ENCODE results near the gene SH3PXD2B. TPM values are rescaled to one million over a fixed set of nuclear protein-coding genes. Genes with fewer than 3 reads are reported as not detected.

The SH3PXD2B gene
- total and polyA plus RNA-seq, 2 of the 13 experiments (the other 11 are each of a cell fraction or from before 2014, with no cell fraction given) = 3.4 to 4.6 TPM

DNA sequence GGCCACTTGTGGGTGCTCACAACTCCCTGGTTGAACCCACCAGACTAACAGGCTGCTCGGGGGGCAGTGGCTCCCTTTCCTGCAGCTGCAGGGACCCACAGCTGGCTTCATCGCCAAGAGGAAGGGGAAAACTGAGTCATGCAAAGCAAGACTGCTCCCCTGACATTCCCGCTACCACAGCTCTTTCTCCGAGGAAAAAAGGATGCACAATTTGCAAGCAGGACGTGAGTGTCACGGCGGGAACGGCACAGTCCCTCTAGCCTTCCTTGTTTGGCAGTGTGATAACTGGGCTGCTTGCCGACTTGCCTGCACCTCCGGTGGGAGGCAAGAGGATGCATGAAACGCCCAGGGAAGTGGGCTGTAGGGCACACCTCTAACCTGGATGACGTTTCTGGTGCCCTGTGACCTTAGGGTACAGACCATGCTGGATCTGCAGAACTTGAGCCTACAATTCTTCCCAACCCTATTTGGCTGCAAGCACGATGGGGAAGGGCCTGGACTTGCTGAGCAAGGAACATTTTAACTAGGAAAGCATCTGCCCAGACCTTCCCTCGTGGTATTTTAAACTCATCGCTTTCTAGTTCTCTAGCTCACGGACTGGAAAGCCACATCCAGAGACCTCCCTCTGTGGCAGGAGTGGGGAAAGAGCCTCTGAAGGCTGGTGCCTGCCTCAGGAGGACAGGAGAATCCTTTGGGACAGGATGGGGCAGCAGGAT lies 7.8 kb downstream of the SH3PXD2B start (continued):
- no peak for TF ChIP-seq IRX3 (CRISPR knock-in tag; IDR thresholded peaks at IDR 0.05; ENCODE audit: borderline replicate concordance, low read depth)

DNA sequence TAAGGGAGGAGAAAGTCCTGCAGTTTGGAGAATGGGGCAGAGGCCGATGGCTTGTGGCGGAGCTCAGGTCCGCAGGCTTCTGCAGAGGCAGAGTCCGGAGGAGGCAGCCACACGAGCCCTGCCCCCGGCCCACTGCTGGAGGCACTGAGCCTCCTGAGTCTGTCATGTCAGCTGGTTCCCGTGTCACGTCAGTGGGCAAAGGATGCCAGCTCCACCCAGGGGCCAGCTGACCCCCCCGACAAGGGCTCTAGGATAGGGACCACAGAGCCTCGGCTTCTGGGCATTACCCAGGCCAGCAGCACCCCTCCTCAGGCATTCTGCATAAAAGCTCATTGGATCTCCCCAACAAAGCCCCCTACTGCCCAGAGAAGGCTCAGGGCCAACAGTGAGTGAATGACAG lies 8.5 kb downstream of the SH3PXD2B start:
- ChIA-PET POLR2A (no interaction called here), CTCF (ENCODE audit: low intra/inter-chr PET ratio, low total read pairs) (no interaction called here)
- Histone ChIP-seq H3K9ac (ENCODE audit: insufficient read depth, low read depth, low read length) (no peak overlapping the region), H2AFZ (ENCODE audit: low read length) (no peak overlapping the region), H3K79me2 (ENCODE audit: insufficient read depth, low read length) (no peaks in the 10 kb centered on the region), H3K4me1 (ENCODE audit: insufficient read depth, low read length) (no peaks in the 10 kb centered on the region), H3K4me2 (ENCODE audit: low read depth, low read length) (no peak overlapping the region), H3K4me3 (replicated peaks in 1 of 3; ENCODE audit: insufficient read depth in 1 of 3, low read depth in 2 of 3, low read length in 3 of 3) (no peak overlapping the region), H3K9me3 (ENCODE audit: low read length) (no peaks in the 10 kb centered on the region), H3K27ac (ENCODE audit: extremely low read length, insufficient read depth, low read length) (no peak overlapping the region), H3K27me3 (ENCODE audit: control insufficient read depth in 1 of 2, insufficient read depth in 2 of 2, low read length in 2 of 2) (no peaks in the 10 kb centered on the region), H4K20me1 (ENCODE audit: insufficient read depth, low read length) (peaks cover 3% of the 10 kb centered on the region; the same call in 1 of the 2 replicates), H3K36me3 (replicated peaks in 1 of 2; ENCODE audit: control insufficient read depth in 1 of 2, insufficient read depth in 2 of 2, low read length in 2 of 2) (no peaks in the 10 kb centered on the region)
- no CpG with 5 or more reads among the region's 10 CpGs for WGBS (ENCODE audit: low lambda C conversion rate)
- BruUV-seq (replicated peaks) = no TSS peak
- in situ Hi-C loops (cut with HindIII; ENCODE audit: extremely low pct_ligation_motif_present, low pct_unique_long_range_greater_than_20kb) = no loop called here
- FAIRE-seq (no peak), DNase-seq (ENCODE audit: low spot score) (no peak), ATAC-seq (no peak)
- TF ChIP-seq NR2C2 (CRISPR knock-in tag; IDR thresholded peaks at IDR 0.05; ENCODE audit: borderline replicate concordance) (no peak), NCOA1 (CRISPR knock-in tag; IDR thresholded peaks at IDR 0.05) (no peak), AKNA (CRISPR knock-in tag; IDR thresholded peaks at IDR 0.05; ENCODE audit: borderline replicate concordance) (no peak), ZNF652 (CRISPR knock-in tag; IDR thresholded peaks at IDR 0.05; ENCODE audit: borderline replicate concordance, low read depth) (no peak), DZIP1 (CRISPR knock-in tag; IDR thresholded peaks at IDR 0.05) (no peak)
- TF ChIP-seq, protein P1, sequence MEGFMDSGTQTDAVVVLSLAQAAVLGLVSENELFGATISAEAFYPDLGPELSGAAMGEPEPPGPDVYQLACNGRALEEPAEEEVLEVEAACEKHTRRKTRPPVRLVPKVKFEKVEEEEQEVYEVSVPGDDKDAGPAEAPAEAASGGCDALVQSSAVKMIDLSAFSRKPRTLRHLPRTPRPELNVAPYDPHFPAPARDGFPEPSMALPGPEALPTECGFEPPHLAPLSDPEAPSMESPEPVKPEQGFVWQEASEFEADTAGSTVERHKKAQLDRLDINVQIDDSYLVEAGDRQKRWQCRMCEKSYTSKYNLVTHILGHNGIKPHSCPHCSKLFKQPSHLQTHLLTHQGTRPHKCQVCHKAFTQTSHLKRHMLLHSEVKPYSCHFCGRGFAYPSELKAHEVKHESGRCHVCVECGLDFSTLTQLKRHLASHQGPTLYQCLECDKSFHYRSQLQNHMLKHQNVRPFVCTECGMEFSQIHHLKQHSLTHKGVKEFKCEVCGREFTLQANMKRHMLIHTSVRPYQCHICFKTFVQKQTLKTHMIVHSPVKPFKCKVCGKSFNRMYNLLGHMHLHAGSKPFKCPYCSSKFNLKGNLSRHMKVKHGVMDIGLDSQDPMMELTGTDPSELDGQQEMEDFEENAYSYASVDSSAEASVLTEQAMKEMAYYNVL (CRISPR knock-in tag; IDR thresholded peaks at IDR 0.05; ENCODE audit: borderline replicate concordance) = no peak
- intact Hi-C loops (cut with micrococcal nuclease; ENCODE audit: unreplicated experiment) = no loop called here
